H7 (cell line): ENCODE results near the gene OGFOD1. TPM values are rescaled to one million over a fixed set of nuclear protein-coding genes. Genes with fewer than 3 reads are reported as not detected.

ENCODE experiments used
- DNase-seq: peaks from one replicate; pipeline ENCODE4 v3.0.0; 2012
- H3K27me3 ChIP-seq: 2 replicates; pipeline ENCODE4 v1.6.0; 2011; ENCODE audit warnings: mild to moderate bottlenecking, low read length; ENCODE audit not compliant: control insufficient read depth, insufficient read depth
- H3K36me3 ChIP-seq: replicated peaks from 2 replicates; pipeline ENCODE4 v1.5.1; 2011; ENCODE audit warnings: low read length; ENCODE audit not compliant: control insufficient read depth, insufficient read depth
- H3K4me3 ChIP-seq: 2 replicates; pipeline ENCODE4 v1.5.1; 2011; ENCODE audit warnings: low read depth, mild to moderate bottlenecking, control low read depth, low read length, moderate library complexity; ENCODE audit not compliant: insufficient read depth
- total RNA-seq: library from RNA; depleted of rRNA; stranded (reverse); fragments of >200 nt; shearing (Covaris generic); gene quantifications from 2 replicates; pipeline ENCODE4 v1.2.3, GENCODE V29; 2014

Gene OGFOD1
- total RNA-seq, 1 experiment from 2014 or later: 74.1 TPM

DNA sequence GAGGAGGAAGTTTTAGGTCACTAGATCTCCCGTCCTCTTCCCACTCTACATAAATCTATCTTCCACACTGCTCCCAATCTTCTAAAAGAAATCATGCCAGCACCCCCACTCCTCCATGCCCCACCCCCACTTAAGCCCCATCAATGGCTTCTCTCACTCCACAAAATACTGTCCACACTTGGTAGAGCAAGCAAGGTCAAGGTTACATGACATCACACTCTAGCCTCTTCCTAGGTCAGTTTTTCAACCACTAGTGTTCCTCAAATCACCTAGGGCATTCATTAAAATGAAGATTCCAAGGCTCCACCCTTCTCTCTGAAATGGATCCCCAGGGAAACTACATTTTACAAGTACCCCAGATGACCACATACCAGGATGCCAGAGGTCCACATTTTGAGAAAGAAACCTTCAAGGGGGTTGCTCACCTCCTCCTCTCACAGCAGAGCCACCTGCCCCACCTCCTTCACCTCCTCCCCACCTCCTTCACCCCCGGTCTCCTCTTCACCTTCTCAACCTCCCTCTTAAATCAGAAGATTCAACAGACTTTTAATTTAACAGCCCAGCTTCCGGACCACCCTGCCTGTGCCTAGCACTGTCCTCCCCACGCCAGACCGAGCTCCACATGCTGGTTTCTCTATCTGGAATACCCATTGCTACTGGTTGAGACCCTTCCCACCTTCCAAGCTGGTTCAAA lies 29.2 kb upstream of the OGFOD1 start:
- Histone ChIP-seq H3K36me3 (no peaks in the 10 kb centered on the region), H3K4me3 (no peak overlapping the region), H3K27me3 (peaks cover 1% of the 10 kb centered on the region; the same call in 1 of the 2 replicates)
- DNase-seq: no peak

DNA sequence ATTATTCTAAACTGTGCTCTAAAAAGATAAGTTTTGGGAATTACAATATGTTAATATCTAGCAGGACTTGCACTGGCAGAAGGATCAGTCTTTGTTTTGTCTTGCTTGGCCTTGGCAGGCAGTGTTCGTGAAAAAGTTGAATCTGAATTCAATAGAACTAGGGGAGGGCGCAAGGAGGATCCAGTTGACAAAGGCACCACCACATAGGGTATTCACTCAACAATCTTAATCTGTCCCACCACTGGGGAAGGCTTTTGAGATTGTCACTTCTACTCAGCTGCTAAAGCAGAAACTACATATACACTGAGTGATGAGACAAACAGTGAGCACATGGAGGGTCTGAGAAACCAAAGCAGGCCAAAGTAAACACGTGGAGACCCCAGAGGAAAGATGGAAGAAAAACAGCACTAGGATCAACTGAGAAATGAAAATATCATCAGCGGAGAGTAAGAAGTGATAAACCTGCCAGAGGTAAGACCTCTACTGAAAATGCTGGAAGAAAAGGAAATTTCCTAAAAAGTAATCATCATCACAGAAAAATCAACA lies 28.4 kb upstream of the OGFOD1 start:
- no peaks in the 10 kb centered on the region for H3K36me3 ChIP-seq
- H3K27me3 ChIP-seq: peaks cover 1% of the 10 kb centered on the region; the same call in 1 of the 2 replicates
- no peak overlapping the region for H3K4me3 ChIP-seq
- no peak for DNase-seq

DNA sequence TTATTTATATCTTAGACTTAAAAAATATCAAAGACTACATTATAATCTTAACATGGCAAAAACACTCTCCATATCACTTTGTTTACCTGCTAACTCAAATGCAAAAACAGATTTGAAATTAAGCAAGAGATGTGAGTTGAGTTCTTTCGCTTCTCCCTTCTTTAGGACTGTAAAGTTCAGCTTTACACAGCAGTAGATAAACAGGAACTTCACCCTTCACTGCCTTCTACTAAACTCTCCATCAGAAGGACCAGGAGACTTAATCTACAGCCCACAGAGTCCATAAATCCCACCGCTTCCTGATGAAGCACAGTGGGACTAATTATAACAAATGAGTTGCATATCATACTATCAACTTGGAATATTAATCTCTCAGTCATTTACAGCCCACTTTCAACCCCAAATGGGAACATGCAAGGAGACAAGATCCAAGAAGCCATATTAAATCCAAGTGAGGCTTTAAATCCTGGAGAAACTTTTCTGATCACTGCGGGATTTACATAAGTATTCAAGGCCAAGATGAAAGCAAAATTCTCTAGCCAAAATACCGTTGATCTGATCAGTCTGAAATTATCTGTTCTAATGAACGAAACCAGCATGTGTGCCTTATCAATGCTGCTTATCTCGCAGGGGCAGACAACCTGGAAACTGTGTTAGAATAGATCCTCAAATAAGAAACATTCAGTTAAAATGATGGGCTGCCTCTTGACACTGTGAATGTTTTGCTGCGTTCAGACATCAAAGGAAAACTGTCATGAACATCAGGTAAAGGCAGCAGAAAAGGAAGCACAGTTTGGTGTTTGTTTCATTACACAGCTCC lies 27.6 kb upstream of the OGFOD1 start:
- DNase-seq: no peak
- H3K27me3 ChIP-seq: peaks cover 1% of the 10 kb centered on the region; the same call in 1 of the 2 replicates
- H3K36me3 ChIP-seq: no peaks in the 10 kb centered on the region; the same call in 1 of the 2 replicates
- H3K4me3 ChIP-seq: peak overlapping the region; percentile 82

DNA sequence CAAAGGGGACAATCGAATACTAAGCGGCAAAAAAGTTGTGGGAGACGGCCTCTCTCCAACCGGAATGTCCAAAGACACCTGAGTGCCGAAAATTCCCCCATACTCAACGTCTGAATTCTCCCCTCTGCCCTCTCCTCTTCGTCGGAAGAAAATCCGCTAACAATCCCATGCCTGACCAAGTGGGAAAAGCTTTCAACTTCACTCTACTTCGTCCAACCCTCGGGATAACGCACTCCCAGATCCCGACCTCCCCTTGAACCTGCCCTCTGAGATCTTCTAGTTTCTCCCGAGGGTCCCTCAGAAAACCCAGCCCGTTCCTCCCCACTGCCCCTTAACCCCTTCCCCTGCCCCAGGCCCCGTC lies 27.0 kb upstream of the OGFOD1 start:
- DNase-seq: no peak
- Histone ChIP-seq H3K4me3 (peak overlapping the region; percentile 82), H3K27me3 (peaks cover 1% of the 10 kb centered on the region; the same call in 1 of the 2 replicates), H3K36me3 (no peaks in the 10 kb centered on the region; the same call in 1 of the 2 replicates)

DNA sequence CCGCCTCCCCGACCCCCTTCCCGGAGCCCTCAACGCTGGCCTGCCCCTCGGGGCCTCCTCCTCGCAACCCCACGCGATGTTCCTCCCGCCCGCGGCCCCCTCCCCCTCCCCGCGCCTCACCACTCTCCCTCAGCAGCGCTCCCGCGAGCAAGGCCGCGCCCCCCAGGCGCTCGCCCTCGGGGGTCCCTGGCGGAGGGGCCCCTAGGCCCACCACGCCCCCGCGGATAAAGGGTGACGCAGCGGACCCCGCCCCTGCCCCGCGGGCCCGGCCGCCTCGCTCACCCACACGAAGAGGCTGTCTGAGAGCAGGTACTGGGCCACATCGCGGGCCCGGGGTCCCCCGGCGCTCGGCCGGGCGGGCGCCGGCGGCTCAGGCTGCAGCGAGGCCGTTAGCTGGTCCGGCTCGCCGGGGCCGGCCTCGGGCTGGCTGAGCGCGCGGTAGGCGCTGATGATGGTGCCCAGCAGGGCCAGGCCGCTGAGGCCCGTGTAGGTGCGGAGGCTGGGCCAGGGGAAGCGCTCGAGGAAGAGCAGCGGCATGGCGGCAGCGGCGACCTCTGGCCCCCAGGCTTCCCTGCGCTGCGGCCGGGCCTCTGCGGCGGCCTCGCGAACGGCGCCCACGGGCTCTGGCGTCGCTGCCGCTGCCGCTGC lies 26.4 kb upstream of the OGFOD1 start:
- Histone ChIP-seq H3K36me3 (no peaks in the 10 kb centered on the region; the same call in 1 of the 2 replicates), H3K27me3 (peaks cover 1% of the 10 kb centered on the region; the same call in 1 of the 2 replicates), H3K4me3 (peak overlapping the region; percentile 82)
- peak; percentile 76 for DNase-seq

DNA sequence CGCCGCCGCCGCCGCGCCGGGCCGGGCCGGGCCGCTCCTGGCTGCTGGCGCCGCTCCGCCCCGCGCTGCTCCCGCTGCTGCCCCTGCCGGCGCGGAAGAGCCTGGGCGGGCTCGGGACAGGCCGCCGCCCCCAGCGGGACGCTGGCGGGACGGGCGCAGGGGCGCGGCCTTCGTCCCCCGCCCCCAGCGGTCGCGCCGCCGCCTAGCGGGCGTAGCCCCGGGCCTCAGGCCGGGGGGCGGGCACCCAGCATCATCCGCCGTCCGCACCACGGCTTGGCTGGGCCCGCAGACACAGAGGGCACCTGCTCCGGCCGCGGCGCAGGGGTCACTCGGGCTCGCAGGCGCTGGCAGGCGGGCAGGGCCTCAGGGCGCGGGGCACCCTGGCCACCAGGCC lies 25.9 kb upstream of the OGFOD1 start, which contains the start of gene AMFR:
Gene AMFR, minus strand, starts transcription at position 107 of the 394 bp plus-strand sequence. CDS start 218 bp downstream, outside the sequence.
- peak; percentile 94 for DNase-seq
- peak within 1 kb of the TSS; percentile 82 for H3K4me3 ChIP-seq
- no peaks in the 10 kb centered on the region; the same call in 1 of the 2 replicates for H3K36me3 ChIP-seq
- H3K27me3 ChIP-seq: peaks cover 1% of the 10 kb centered on the region; the same call in 1 of the 2 replicates

DNA sequence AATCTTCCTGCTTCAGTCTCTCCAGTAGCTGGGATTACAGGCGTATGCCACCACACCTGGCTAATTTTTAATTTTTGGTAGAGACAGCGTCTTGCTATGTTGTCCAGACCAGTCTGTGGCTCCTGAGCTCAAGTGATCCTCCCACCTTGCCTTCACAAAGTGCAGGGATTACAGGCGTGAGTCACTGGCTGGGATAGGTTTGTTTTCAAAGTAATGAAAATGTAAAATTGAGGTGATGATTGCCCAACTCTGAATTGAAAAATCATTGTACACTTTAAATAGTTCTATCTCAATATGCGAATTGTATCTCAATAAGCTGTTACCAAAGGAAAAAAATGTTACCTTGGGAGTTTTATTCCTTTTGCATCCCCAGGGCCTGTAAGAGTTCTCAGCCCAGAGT lies 24.8 kb upstream of the OGFOD1 start:
- Histone ChIP-seq H3K4me3 (no peak overlapping the region), H3K36me3 (peaks cover 4% of the 10 kb centered on the region; the same call in 1 of the 2 replicates), H3K27me3 (peaks cover 1% of the 10 kb centered on the region; the same call in 1 of the 2 replicates)
- no peak for DNase-seq

DNA sequence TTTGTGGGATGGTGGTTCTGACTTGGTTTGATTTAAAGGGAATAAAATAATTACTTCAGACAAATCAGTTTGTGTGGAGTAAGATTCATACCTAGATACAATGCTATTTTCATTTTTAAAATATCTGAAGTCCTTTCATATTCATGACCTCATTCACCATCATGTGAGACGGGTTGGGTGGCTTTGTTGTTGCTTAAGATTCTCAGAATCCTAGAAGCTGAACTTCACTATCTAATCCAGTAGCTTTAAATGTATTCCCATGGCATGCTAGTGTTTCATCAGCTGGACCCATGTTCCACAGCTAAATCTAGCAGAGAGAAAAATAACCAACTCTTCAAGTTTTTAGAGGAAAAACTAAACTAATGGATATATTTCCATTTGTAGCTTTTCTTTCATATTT lies 23.3 kb upstream of the OGFOD1 start:
- DNase-seq: no peak
- peaks cover 1% of the 10 kb centered on the region; the same call in 1 of the 2 replicates for H3K27me3 ChIP-seq
- no peak overlapping the region for H3K4me3 ChIP-seq
- H3K36me3 ChIP-seq: peaks cover 4% of the 10 kb centered on the region; the same call in 1 of the 2 replicates

DNA sequence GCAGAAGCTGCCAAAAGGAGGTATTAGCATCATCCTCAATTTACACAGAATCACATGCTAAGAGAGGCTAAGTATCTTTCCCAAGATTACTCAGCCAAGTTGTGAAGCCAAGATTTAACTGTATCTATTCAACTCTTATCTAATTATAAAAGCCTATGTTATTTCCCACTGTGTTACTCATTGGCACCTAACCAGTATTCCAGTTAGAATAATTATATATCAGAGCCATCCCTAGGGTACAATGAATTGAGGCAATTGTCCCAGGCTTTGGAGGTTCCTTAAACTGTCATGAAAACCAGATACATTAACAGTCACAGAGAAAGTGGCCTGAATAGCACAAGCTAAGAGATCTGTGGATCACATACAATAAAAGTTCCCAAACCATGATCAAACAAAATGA lies 15.1 kb upstream of the OGFOD1 start:
- DNase-seq: no peak
- H3K4me3 ChIP-seq: no peak overlapping the region
- no peaks in the 10 kb centered on the region for H3K27me3 ChIP-seq
- peaks cover 19% of the 10 kb centered on the region for H3K36me3 ChIP-seq

DNA sequence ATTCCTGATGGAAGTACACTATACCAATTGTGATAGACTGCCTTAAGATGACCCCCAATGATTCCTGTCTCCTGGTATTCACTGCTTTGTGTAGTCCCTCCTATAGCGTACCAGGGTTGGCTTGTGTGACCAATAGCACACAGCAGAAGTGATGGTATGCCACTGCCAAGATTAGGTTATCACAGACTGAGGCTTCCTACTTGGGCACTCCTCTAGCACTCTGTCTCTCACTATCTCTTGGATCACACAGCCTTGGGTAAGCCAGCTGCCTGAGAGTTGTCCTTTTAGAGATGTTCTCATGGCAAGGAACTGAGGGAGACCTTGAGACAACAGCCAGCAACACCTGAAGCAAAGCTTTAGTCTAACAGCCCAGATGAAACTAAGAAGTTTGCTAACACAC lies 13.3 kb upstream of the OGFOD1 start:
- no peak overlapping the region for H3K4me3 ChIP-seq
- H3K27me3 ChIP-seq: no peaks in the 10 kb centered on the region
- H3K36me3 ChIP-seq: peaks cover 19% of the 10 kb centered on the region
- DNase-seq: no peak

DNA sequence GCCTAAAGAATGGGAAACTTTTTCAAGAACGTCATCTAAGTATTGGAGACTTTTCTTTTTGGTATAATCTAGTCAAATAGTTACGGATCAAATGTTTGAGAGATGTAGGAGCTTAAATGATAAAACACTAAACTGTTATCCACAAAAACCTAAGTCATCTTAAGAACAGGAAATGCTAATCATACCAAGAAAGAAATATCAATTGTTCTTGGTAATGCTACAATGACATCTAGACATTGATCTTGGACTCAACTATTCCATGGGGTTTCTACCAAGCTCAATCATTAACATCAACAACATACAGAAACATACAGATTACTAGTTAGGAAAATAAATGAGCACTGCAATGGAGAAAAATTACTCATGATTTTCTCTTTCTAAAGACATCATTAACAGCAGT lies 4.1 kb upstream of the OGFOD1 start:
- Histone ChIP-seq H3K4me3 (no peak overlapping the region), H3K27me3 (no peaks in the 10 kb centered on the region), H3K36me3 (peaks cover 4% of the 10 kb centered on the region)
- DNase-seq: no peak

DNA sequence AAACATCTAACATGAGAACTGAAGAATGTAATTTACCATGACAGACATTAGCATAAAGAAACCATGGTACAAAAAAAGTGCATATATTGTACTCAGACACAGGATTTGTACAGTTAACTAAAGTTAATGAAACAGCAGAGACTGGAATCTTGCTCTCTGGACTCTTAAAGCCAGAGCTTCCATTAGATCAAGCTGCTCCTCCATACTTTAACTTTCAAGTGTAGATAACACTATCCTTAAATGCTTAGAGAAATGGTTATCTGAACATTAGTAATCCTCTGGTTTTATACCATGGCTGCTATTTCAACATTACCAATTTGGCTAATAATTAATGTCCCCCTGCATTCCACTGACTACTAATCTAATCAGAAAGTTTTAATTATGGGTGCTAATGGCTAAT lies 3.3 kb upstream of the OGFOD1 start:
- Histone ChIP-seq H3K27me3 (no peaks in the 10 kb centered on the region), H3K36me3 (peaks cover 4% of the 10 kb centered on the region), H3K4me3 (no peak overlapping the region)
- DNase-seq: no peak

DNA sequence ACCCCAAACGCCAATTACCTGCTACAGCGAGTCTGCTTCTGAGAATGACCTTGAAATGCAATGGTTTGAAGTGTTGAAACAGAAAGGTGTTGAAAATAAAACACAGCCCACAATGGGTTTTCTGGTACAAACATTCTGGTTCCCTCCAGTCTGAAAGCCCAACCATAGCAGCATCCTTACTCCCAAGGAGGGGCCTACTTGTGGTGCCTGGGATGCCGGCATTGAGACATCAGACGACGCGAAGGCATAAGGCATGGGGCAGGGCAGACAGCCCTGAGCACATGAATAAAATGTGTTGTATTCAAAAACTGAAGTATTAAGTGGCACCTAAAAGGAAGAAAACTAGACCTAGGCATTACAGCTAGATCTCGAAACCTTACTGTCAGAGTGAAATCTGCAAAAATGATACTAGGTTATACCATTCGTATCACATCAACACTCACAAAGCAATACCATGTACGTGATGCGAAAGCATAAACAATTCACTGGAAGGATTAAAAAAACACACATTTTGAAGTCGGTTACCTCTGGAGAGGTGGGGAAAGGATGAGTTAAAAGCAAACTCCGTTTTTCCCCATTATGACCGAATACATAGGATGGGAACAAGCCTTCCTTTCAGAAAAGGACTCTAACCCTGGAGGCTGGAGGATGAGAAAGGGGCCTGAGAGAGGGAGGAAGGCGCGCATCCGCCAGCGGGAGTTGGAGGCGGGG lies 924 bp upstream of the OGFOD1 start:
- Histone ChIP-seq H3K4me3 (peak overlapping the region; percentile 98), H3K36me3 (peaks cover 11% of the 10 kb centered on the region), H3K27me3 (no peaks in the 10 kb centered on the region)
- peak; percentile 50 for DNase-seq
